HG03520 (cell line): Measurements from ENCODE around the gene BAG5.
"Not testable (repeated sequence)": the region's sequence is repeated elsewhere in the genome, so short reads cannot be mapped to it uniquely, and the experiment has no call there.

ENCODE experiments used
- ATAC-seq: cut with Tn5 transposase; IDR thresholded peaks from one replicate; pipeline ENCODE4 v1.9.1; 2021; ENCODE audit warnings: mild to moderate bottlenecking, moderate library complexity; ENCODE audit not compliant: unreplicated experiment

Gene BAG5, protein sequence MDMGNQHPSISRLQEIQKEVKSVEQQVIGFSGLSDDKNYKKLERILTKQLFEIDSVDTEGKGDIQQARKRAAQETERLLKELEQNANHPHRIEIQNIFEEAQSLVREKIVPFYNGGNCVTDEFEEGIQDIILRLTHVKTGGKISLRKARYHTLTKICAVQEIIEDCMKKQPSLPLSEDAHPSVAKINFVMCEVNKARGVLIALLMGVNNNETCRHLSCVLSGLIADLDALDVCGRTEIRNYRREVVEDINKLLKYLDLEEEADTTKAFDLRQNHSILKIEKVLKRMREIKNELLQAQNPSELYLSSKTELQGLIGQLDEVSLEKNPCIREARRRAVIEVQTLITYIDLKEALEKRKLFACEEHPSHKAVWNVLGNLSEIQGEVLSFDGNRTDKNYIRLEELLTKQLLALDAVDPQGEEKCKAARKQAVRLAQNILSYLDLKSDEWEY

DNA sequence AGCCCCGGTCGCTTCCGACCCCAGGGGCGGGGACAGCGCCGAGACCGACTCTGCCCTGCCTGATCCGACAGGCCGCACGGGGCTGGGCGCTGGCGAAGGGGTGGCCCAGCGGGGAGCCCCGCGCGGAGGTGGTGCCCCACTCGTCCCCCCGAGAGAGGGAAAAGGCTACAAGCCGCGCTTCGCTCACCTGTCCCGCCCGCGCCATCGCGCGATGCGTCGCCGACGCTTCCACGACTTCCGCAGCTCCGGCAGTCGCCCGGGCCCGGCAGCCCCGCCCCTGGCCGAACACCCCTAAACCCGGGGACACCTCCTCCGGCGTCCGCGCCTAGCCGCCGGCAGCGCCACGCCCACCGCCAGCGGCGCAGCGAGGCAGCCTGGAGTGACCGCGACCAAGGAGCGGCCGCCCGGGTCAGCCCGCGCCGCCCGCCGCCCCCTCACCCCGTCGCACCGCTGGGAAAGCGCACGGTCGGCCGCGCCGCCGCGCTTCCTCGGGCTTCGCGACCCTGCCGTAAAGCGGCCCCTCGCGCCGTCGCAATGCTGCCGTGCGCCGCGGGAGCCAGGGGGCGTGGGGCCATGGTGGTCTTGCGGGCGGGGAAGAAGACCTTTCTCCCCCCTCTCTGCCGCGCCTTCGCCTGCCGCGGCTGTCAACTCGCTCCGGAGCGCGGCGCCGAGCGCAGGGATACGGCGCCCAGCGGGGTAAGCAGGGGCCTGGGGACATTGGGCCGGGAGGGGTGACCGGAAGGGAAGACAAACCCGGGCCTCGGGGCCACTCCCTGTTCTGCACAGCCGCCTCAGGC is at the start of gene BAG5, which contains the start of gene COA8:
Gene BAG5 (minus strand): TSS at position 229 of the 797 bp plus-strand sequence. CDS start 1,493 bp downstream, outside the sequence.
Gene COA8 (plus strand): TSS at position 532 of the 797 bp plus-strand sequence. CDS start 42 bp downstream, at position 574.
- ATAC-seq = peak; percentile 63

DNA sequence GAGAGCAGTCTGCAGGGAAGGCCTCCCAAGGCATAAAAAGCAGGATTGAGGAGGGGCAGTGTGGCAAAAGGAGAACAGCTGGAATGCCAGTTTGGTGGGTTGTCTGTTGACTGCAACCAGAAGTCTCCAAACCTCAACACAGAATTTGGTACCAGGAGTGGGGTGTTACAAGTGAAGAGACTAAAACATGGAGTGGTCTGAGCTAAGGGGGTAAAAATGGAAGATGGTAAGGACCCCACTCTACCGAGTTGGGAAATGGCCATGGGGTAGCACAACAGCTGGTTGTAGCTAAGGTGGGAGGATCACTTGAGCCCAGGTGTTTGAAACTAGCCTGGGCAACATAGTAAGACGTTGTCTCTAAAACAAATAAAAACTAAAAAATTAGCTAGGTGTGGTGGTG is 48.8 kb upstream of the BAG5 start:
- no peak for ATAC-seq

DNA sequence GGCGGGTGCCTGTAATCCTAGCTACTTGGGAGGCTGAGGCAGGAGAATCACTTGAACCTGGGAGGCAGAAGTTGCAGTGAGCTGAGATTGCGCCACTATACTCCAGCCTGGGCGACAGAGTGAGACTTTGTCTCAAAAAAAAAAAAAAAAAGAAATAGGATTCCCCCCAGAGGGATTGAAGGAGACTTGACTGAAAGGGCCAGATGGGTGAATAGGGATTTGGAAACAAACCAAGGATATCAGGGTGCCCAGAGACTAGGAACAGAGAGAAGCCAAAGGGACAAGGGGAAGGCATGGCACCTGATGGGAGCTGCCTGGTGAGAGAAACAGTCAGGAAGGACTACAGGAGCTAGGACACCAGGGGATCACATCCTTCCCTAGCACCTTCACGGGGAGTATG is 46.6 kb upstream of the BAG5 start:
- not testable (repeated sequence) for ATAC-seq

DNA sequence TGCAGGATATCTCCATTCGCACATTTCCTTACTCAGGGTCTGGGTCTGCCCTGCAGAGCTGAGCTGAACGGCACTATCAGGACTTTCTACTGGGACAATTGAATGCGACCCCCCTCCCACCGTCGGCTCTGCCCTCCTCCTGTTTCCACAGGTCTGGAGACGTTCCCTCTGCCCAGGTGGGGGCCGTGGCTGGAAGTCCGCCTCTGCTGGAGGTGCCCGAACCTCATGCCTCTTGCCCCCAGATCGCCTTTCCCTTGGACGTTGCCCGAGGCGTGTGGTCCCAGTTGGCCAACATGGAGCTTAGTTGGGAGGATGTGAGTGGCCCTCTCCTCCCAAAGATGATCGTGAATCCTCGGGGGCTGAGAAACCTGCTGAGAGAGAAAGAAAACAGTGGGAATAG is 45.4 kb upstream of the BAG5 start:
- ATAC-seq = no peak

DNA sequence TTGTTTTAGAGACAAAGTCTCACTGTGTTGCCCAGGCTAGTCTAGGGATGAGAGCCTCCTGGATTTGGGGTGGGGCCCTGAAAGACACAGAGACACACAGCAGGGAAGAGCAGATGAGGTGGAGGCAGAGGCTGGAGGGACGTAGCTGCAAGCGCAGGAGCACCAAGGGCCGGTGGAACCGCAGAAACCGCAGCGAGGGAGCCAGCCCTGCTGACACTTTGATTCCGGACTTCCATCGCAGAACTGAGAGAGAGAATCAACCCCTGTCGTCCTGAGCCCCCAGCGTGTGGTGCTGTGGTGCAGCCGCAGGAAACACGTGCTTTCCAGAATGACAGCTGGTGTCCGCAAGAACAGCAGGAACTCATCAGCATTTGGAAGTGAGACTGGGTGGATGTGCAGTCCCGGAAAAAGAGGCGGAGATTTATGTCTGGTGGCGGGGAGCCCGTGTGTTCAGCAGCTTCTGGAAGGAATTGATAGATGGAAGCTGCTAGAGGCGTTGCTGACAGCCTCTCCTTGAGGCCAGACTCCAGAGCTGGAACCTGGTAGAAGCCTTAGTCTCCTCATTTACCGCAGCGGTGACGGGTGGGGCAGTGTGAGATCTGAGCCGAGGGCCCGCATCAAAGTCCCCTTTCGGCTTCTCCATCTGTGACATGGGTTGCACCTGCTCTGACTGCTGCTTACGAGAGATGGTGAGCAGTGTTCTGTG is 44.7 kb upstream of the BAG5 start:
- ATAC-seq = peak; percentile 64

DNA sequence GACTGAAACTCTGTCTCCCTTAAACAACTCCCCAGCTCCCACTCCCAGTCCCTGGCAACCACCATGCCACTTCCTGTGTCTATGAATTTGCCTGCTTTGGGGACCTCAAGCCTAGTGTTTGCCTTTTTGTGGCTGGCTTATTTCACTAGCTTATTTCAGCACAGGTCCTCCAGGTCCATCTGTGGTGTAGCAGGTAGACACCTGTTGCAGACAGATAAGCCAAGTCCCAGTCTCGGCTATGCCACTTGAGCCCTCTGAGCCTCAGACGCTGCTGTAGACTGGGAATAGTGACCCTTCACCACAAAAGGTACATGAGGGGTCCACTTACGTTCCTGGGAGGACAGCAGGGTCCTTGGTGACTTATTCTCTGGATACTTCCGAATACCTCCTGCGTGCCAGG is 42.2 kb upstream of the BAG5 start:
- ATAC-seq = no peak

DNA sequence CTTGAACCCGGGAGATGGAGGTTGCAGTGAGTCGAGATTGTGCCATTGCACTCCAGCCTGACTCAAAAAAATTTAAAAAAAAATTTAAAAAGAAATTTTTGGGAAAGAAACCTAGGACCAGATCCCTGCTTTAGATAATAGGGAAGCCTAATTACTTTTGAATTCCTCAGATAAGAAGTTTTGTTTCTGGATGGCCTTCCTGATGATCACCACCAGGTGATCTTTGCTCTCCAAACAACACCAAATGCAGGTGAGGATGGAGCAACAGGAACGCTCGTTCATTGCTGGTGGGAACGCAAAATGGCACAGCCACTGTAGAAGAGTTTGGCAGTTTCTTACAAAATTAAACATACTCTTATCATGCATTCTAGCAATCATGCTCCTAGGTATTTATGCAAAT is 38.0 kb upstream of the BAG5 start:
- no peak for ATAC-seq

DNA sequence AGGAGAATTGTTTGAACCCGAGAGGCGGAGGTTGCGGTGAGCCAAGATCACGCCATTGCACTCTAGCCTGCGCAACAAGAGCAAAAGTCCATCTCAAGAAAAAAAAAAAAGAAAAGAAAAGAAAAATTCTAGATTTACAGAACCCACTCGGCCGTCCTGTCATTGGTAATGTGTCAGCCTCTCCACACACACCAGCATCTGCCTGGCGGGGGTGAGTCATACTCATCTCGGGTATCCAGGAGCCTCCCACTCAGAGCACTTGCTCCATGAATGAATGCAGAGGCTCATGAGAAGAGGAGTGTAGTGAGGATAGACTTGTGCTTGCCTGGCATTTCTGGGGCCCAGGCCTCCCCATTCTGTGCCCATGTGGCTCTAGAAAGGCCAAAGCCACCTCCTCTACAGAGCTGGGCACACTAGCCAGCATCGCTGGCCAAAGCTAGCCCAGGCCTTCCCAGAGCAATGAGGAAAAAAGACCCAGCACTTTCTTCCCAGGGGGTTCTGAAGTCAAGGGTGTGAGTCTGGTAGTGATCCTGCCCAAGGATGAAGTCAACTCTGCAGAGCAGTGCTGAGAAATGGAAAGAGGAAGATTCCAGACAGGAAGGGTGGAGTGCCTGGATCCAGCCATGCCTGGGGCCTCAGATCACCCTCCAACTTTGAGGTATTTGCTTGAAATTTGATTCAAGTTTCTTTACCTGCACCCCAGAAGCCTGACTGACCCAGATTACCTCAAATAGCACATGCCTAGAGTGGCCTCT is 35.3 kb upstream of the BAG5 start:
- ATAC-seq = no peak

DNA sequence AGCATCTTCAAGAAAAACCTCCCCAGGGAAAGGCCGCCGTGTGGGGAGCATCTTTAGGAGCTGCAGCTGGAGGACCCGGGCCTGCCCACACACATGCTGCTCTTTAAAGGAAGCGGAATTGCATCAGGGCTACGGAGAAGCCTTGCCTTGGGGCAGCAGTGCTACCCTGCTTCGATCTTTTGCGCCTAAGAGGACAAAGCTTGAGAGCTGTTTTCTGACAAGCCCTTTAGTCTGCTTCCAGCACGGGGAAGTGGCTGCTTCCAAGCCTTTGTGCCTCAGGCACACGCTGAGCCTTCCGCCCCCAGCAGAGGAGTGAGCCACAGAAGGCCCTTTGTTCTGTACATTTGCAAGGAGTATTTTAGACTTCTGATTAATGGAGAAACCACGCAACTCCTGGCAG is 31.8 kb upstream of the BAG5 start:
- no peak for ATAC-seq

DNA sequence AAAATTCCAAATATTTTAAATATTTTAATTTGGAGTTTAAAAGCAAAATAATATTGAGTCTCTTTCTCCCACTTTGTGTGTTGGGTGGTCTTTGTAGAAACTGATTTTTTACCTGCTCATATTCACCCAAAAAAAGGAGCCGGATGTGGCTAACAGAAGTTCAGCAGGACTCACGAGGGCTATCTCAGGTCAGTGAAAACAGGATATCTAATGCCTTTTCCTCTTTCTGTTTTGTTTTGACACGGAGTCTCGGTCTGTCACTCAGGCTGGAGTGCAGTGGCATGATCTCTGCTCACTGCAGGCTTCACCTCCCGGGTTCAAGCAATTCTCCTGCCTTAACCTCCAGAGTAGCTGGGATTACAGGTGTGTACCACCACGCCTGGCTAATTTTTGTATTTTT is 31.1 kb upstream of the BAG5 start:
- peak; percentile 86 for ATAC-seq

DNA sequence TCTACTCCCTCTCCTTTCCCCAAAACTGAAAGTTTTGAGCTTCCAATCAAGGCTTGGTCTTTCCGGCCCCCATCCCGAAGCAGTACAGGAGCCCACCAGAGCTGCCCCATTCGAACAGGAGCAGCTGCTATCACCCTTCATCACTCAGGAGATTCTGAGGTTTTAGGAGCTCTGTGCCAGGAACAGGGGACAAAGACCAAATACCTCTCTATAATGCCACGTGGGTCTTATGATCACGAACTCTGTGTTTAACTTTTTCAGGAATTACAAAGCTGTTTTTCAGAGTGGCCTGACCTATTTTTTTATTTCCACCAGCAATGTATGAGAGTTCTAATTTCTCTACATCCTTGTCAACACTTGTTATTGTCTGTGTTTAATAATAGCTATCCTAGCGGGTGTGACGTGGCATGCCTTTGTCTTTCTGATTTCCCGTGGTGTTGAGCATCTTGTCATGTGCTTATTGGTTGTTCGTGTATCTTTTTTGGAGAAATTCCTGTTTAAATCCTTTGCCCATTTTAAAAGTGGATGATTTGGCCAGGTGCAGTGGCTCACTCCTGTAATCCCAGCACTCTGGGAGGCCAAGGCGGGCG is 22.0 kb upstream of the BAG5 start:
- ATAC-seq = no peak

DNA sequence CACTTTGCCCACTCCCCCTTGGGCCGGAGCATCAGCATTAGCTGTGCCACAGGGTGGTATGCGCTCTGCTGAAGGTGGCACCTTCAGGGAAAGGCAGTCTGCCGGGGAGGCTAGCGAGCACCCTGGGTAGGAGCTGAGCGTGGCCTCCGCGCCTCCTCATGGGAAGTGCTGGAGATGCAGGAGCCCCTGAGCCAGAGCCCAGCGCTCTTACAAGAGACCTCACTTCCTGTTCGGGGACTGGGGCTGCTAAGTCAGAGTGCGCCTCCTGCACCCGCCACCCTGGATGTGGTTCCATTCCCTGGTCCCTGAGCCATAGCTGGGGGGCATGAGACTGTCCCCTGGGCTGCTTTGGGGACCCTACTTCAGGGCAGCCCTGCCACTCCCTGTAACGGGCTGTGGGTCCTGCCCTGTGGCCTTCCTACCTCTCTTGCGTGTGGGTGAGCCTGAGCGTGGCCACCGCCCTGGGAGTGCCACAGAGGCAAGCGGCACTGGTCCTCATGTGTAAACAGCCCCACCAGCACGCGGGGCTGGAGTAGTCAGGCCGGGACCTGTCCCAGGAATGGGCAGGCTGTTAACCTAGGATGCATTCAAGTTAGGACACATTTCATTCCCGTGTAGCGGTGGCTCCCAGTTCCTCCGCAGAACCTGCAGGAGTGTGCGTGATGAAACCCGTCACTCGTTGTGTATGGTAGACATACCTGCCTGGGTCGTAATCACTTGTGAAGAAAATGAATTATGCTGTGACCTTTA is 19.7 kb upstream of the BAG5 start:
- no peak for ATAC-seq

DNA sequence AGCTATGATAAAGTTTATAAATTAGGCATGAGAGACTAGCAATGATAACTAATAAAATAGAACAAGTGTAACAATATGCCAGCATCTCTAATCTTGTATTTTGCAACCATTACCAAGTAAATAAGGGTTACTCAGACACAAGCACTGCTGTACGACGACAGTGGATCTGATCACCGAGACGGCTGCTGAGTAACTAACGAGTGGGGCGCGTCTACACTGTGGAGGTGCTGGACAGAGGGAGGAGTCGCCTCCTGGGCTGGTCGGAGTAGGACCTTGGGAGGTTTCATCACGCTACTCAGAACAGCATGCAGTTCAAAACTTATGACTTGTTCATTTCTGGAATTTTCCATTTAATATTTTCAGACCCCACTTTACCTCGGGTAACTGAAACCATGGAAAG is 18.7 kb upstream of the BAG5 start:
- ATAC-seq = no peak

DNA sequence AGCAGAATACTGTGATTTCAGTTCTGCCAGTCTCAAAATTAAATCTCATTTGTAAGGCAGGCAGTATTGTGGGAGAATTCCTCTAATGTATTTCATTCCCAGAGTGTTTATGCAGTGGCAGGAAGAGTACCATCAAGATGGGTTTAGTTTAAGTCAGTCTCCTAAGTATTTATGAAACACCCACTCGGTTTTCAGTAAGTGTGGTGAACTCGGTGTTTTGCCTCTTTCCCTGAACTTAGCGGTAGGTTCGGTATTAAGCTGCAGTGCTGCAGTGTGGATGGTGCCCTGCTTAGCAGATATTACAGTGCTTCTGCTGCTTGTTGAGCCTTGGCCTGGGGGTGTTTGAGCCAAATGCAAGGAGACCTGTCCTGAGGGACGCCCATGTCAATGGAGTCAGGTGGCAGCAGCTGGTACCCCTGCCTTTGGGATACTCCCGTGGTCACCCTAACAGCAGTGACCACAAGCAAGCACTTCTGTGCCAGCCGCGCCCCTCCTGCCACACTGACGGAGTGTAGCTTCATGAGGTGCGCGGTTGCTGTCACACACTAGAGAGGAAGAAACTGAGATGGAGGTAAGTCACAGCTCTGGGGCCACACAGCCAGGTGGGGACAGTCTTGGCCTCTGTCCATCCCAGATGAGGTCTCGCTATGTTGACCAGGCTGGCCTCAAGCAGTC is 16.1 kb upstream of the BAG5 start:
- ATAC-seq = no peak

DNA sequence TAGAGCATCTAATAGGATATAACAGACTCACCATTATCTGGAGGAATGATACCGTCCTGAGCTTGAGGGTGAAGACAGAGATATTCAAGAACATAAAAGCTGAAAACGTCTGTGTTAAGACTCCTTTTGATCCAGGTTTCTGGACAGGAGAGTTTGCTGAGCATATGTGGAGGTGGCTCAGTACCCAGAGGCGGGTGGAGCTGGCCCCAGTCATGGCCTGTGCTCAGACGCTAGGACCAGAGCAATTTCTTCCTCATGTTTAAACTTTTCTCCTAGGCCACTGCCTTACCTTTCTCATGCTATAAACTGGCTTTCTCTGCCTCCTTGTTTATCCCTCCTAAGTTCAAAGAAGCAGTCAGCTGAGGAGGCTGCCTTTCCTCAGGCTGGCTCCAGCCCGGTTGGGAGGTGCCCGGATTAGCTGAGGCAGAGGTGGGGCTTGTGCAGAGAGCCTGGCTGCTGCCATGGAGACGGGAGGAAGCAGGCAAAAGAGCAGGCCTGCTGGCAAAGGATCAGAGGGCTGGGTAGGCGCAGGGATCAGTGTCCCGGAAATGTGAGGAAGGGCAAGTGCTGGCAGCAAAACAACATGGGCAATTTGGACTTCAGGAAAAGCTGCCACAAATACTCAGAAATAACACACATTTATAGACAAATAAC is 14.0 kb upstream of the BAG5 start:
- no peak for ATAC-seq

DNA sequence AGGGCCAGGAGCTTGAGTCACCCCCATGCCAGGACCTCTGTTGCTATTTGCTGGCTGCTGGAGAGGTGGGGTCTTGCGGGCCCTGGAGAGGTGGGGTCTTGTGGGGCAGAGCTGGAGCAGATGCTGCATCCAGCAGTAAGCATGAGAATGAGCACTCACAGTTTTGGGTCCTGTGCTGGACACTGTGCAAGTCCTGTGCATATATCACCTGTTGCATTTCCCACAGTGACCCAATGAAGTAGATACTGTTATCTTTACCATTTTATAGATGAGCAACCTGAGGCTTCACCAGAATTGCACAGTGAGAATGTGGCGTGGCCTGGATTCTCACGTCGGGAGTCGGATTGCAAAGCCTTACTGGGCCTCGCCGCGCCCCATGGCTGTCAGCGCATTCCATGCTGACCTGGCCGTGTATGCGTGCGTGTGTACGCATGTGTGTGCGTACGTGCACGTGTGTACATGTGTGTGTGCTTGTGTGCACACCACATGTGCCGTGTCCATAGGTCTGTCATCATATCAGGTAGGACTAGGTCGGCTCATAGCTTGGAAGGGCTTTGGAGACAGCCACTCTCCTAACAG is 12.3 kb upstream of the BAG5 start:
- no peak for ATAC-seq

DNA sequence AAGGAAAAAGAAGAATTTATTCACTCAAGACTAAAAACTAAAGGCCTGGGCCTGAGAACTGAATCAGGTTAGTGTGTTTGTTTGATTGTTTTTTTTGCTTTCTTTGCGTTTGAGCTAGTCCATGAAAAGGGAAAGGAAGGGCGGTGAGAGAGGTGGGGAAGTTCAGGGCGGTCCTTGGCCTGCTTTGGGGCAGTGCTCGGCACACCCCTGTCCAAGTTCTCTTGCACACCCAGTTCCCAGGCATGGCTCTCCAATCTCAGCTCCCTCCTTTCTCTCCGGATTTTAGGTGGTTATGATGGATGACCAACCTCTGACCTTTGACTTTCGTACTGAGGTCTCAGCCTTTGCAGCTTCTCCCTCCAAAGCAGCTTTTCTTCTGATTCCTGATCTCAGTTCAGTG is 11.6 kb upstream of the BAG5 start:
- ATAC-seq = no peak

DNA sequence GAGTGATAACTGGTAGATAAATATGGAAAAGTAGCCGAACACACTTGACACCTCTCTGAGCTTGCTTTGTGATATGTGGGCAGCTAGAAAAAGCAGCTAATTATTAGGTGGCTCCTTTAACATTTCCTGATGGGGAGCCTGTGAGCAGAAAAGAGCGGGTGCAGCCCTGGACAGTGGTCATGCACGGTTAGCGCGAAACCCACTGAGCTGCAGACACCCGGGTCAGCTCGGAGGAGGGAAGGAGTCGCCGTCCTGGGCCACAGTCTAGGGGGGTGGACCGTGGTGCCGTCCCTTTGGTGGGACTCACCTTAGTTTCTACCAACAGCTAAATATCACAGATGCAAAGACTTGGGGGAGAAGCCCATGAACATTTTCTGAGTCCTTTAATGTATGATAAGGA is 7.0 kb upstream of the BAG5 start:
- no peak for ATAC-seq
